SU-DHL-6 (cell line): ENCODE measurements around the gene HID1.

Experiments used
- H2AFZ ChIP-seq: fragments of 200-600 bp; sonication (generic); 2 replicates; pipeline ENCODE4 v1.6.1; 2014; ENCODE audit warnings: low read depth, mild to moderate bottlenecking, moderate library complexity, mixed read lengths, antibody characterized with exemption, low read length; ENCODE audit not compliant: severe bottlenecking
- H3F3A ChIP-seq: fragments of 200-600 bp; shearing (Covaris generic); 2 replicates; pipeline ENCODE4 v1.6.0; 2016; ENCODE audit warnings: antibody characterized with exemption, mild to moderate bottlenecking; ENCODE audit not compliant: insufficient read depth
- H3K27ac ChIP-seq: fragments of 200-600 bp; sonication (generic); 2 replicates; pipeline ENCODE4 v1.5.1; 2016; ENCODE audit warnings: low read depth, mild to moderate bottlenecking, low read length, moderate library complexity, mixed read lengths
- H3K27me3 ChIP-seq: fragments of 200-600 bp; sonication (generic), shearing (Covaris generic); 2 replicates; pipeline ENCODE4 v1.6.0; 2014; ENCODE audit warnings: mild to moderate bottlenecking, low read length
- H3K36me3 ChIP-seq: fragments of 200-600 bp; sonication (generic); 2 replicates; pipeline ENCODE4 v1.6.1; 2014; ENCODE audit warnings: mild to moderate bottlenecking, low read length, mixed read lengths
- H3K4me2 ChIP-seq: fragments of 300-600, 200-600 bp; shearing (Covaris generic), sonication (generic); 2 replicates; pipeline ENCODE4 v1.6.0; 2014; ENCODE audit warnings: low read length, low read depth, mild to moderate bottlenecking; ENCODE audit not compliant: poor library complexity, severe bottlenecking
- H3K4me3 ChIP-seq: fragments of 200-600 bp; sonication (generic); 2 replicates; pipeline ENCODE4 v1.5.1; 2014; ENCODE audit warnings: antibody characterized with exemption, low read length, mild to moderate bottlenecking, mixed read lengths; ENCODE audit not compliant: insufficient read depth, poor library complexity, severe bottlenecking
- H3K79me2 ChIP-seq: fragments of 200-600 bp; sonication (generic); 2 replicates; pipeline ENCODE4 v1.6.1; 2014; ENCODE audit warnings: mild to moderate bottlenecking, low read length, moderate library complexity; ENCODE audit not compliant: insufficient read depth
- H3K9ac ChIP-seq: fragments of 200-600 bp; sonication (generic); 2 replicates; pipeline ENCODE4 v1.7.0; 2014; ENCODE audit warnings: mild to moderate bottlenecking, low read length
- H3K9me2 ChIP-seq: fragments of 200-600 bp; sonication (generic); replicated peaks from 2 replicates; pipeline ENCODE4 v1.6.1; 2014; ENCODE audit warnings: low read length; ENCODE audit not compliant: insufficient read depth
- H3K9me3 ChIP-seq: fragments of 200-600 bp; sonication (generic); 2 replicates; pipeline ENCODE4 v1.6.1; 2014; ENCODE audit warnings: low read length, mixed read lengths; ENCODE audit not compliant: insufficient read depth
- H4K20me1 ChIP-seq: fragments of 200-600 bp; sonication (generic); 2 replicates; pipeline ENCODE4 v1.6.1; 2014; ENCODE audit warnings: low read depth, mild to moderate bottlenecking, antibody characterized with exemption, low read length, moderate library complexity, mixed read lengths
- EZH2phosphoT487 ChIP-seq: fragments of 200-600 bp; sonication (generic), shearing (Covaris generic); conservative IDR thresholded peaks from 2 replicates; pipeline ENCODE4 v1.6.1; 2018; ENCODE audit warnings: mild to moderate bottlenecking, antibody characterized with exemption, low read length, moderate library complexity, mixed read lengths
- TF ChIP-seq, protein P1 (sequence below): fragments of 200-600 bp; sonication (generic); IDR thresholded peaks from one replicate; pipeline ENCODE4 v1.5.1; 2017; ENCODE audit warnings: antibody characterized with exemption, mild to moderate bottlenecking, low read length, moderate library complexity; ENCODE audit not compliant: insufficient read depth, poor library complexity, severe bottlenecking

HID1 gene

DNA sequence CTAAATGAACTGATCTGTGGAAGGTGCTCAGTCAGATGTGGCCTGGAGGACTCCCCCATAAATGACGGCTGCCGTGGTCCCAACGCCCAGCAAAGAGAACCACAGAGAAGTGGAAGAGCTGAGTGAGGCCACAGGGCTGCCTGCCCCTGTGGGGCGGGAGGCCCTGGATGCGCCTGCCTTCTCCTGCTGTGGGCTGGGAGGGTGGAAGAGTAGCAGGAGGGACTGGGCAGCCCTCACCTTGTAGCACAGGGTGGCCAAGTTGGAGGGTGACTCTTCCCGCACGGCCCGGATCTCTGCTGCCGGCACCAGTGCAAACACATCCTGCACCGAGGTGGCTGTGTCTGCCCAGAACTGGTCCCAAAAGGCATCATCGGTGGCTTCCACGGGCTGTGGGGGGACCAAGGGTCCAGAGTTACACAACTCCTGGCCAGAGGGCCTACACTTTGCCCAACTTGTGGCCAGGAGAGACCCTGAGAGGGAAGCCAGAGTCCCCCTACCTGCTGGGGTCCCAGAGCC is 8.3 kb downstream of the HID1 start:
- no peak overlapping the region for H2AFZ ChIP-seq
- no peaks in the 10 kb centered on the region for H3K36me3 ChIP-seq
- TF ChIP-seq, protein P1, sequence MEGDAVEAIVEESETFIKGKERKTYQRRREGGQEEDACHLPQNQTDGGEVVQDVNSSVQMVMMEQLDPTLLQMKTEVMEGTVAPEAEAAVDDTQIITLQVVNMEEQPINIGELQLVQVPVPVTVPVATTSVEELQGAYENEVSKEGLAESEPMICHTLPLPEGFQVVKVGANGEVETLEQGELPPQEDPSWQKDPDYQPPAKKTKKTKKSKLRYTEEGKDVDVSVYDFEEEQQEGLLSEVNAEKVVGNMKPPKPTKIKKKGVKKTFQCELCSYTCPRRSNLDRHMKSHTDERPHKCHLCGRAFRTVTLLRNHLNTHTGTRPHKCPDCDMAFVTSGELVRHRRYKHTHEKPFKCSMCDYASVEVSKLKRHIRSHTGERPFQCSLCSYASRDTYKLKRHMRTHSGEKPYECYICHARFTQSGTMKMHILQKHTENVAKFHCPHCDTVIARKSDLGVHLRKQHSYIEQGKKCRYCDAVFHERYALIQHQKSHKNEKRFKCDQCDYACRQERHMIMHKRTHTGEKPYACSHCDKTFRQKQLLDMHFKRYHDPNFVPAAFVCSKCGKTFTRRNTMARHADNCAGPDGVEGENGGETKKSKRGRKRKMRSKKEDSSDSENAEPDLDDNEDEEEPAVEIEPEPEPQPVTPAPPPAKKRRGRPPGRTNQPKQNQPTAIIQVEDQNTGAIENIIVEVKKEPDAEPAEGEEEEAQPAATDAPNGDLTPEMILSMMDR = no peak
- no peak for TF ChIP-seq EZH2phosphoT487
- no peaks in the 10 kb centered on the region for H3K9me3 ChIP-seq
- no peaks in the 10 kb centered on the region for H3K9me2 ChIP-seq
- H3K4me2 ChIP-seq = no peak overlapping the region
- no peak overlapping the region for H3K27ac ChIP-seq
- H3K4me3 ChIP-seq = no peak overlapping the region
- no peaks in the 10 kb centered on the region for H3K79me2 ChIP-seq
- H4K20me1 ChIP-seq = no peaks in the 10 kb centered on the region
- no peaks in the 10 kb centered on the region for H3K27me3 ChIP-seq
- H3F3A ChIP-seq = no peaks in the 10 kb centered on the region
- no peak overlapping the region for H3K9ac ChIP-seq

DNA sequence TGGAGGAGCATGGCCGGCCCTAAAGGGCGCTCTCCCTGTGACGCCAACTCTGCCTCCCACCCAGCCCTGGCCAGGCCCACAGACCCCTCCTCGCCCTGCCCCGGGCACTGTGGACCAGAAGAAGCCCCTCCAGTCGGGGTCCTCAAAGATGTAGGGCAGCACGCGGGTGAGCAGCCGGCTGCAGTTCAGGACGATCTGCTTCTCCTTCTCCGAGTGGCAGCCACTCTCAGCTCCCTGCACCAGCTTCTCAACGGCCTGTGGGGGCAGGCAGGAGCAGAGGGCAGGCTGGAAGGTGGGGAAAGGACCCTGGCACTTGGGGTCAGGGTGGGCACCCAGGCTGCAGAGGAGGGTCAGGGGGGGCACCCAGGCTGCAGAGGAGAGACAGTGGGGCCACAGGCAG is 8.9 kb downstream of the HID1 start:
- TF ChIP-seq EZH2phosphoT487 = no peak
- TF ChIP-seq, protein P1 = no peak
- no peaks in the 10 kb centered on the region for H3K36me3 ChIP-seq
- no peaks in the 10 kb centered on the region for H3K9me3 ChIP-seq
- H3K4me2 ChIP-seq = no peak overlapping the region
- H3K4me3 ChIP-seq = no peak overlapping the region
- no peak overlapping the region for H2AFZ ChIP-seq
- no peak overlapping the region for H3K9ac ChIP-seq
- no peaks in the 10 kb centered on the region for H4K20me1 ChIP-seq
- H3K79me2 ChIP-seq = no peaks in the 10 kb centered on the region
- H3K27ac ChIP-seq = no peak overlapping the region
- H3K9me2 ChIP-seq = no peaks in the 10 kb centered on the region
- H3K27me3 ChIP-seq = no peaks in the 10 kb centered on the region
- H3F3A ChIP-seq = no peaks in the 10 kb centered on the region

DNA sequence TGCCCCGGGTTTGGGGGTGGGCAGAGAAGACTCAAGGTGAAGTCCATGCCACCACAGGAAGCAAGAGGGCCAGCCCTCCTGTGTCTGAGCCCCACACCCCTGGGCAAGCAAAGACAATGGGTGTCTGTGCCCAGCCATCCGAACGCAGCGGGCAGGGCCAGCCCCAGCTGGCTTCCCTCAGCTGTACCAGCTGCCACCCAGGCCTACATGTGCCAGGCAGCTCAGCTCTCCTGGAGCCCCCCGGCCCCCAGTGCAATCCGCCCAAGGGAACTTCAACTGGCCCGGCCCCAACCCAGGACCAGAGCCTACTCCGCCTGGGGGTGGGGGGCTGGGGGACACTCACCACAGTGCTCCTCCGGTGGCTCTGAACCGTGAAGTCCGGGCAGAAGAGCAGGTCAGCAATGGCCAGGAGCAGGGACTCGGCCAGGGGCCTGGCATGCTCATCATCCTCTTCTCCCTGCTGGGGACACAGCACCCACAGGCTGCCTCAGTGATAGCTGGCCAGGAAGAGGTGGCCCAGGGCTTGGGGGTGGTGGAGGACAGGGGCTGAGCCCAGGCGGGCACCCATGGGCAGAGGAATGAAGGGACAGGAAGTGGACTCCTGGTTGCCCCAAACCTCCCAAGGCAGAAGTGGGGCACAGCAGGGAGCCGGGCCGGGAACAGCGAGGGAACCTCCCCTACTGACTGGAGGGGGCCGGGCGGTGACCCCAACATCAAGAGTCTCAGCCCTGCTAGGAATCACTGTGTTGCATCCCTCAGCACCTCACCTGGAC is 9.8 kb downstream of the HID1 start:
- no peak for TF ChIP-seq EZH2phosphoT487
- TF ChIP-seq, protein P1 = no peak
- no peak overlapping the region for H3K27ac ChIP-seq
- no peak overlapping the region for H3K9ac ChIP-seq
- H3K36me3 ChIP-seq = no peaks in the 10 kb centered on the region
- H4K20me1 ChIP-seq = no peaks in the 10 kb centered on the region
- no peaks in the 10 kb centered on the region for H3K9me3 ChIP-seq
- no peaks in the 10 kb centered on the region for H3K79me2 ChIP-seq
- no peaks in the 10 kb centered on the region for H3F3A ChIP-seq
- H2AFZ ChIP-seq = no peak overlapping the region
- H3K9me2 ChIP-seq = no peaks in the 10 kb centered on the region
- H3K4me2 ChIP-seq = no peak overlapping the region
- H3K27me3 ChIP-seq = no peaks in the 10 kb centered on the region
- H3K4me3 ChIP-seq = no peak overlapping the region
